Osteoblast (primary cell): ENCODE results near the gene SLC34A1. TPM values are rescaled to one million over a fixed set of nuclear protein-coding genes. Genes with fewer than 3 reads are reported as not detected.

Experiments
- DNase-seq: peaks from one replicate; pipeline ENCODE4 v3.0.0; 2011; ENCODE audit warnings: low spot score, mixed read lengths; ENCODE audit not compliant: insufficient read length; ENCODE audit errors: missing footprints
- H2AFZ ChIP-seq: 2 replicates; pipeline ENCODE4 v1.6.0; 2011; ENCODE audit warnings: mild to moderate bottlenecking, low read length
- H3K27ac ChIP-seq: 2 replicates; pipeline ENCODE4 v1.5.1; 2011; ENCODE audit warnings: mild to moderate bottlenecking, low read depth, low read length, moderate library complexity
- H3K27me3 ChIP-seq: 2 replicates; pipeline ENCODE4 v1.6.0; 2012; ENCODE audit warnings: mild to moderate bottlenecking, control low read depth, inconsistent platforms, low read length, moderate library complexity; ENCODE audit not compliant: insufficient read depth
- H3K36me3 ChIP-seq: 2 replicates; pipeline ENCODE4 v1.5.1; 2011; ENCODE audit warnings: mild to moderate bottlenecking, low read length, control low read depth, moderate library complexity; ENCODE audit not compliant: insufficient read depth
- H3K4me1 ChIP-seq: 2 replicates; pipeline ENCODE4 v1.5.1; 2011; ENCODE audit warnings: mild to moderate bottlenecking, low read length, control low read depth, moderate library complexity; ENCODE audit not compliant: insufficient read depth
- H3K4me2 ChIP-seq: 2 replicates; pipeline ENCODE4 v1.6.0; 2011; ENCODE audit warnings: mild to moderate bottlenecking, low read length; ENCODE audit not compliant: insufficient read depth
- H3K4me3 ChIP-seq: fragments of 200-600 bp; sonication (generic); 3 replicates; pipeline ENCODE4 v1.5.1; 2012; ENCODE audit warnings: mild to moderate bottlenecking, low read length, inconsistent platforms; ENCODE audit not compliant: insufficient read depth
- H3K79me2 ChIP-seq: 2 replicates; pipeline ENCODE4 v1.6.0; 2012; ENCODE audit warnings: mild to moderate bottlenecking, low read length, control low read depth, inconsistent platforms; ENCODE audit not compliant: insufficient read depth
- H3K9me3 ChIP-seq: 2 replicates; pipeline ENCODE4 v1.5.1; 2011; ENCODE audit warnings: low read depth, low read length, control low read depth
- H4K20me1 ChIP-seq: 2 replicates; pipeline ENCODE4 v1.6.0; 2012; ENCODE audit warnings: mild to moderate bottlenecking, low read length, control low read depth; ENCODE audit not compliant: insufficient read depth
- CTCF ChIP-seq: IDR thresholded peaks from 2 replicates; pipeline ENCODE4 v1.5.1; 2011; ENCODE audit warnings: mild to moderate bottlenecking, low read depth, low read length, moderate library complexity; ENCODE audit errors: extremely low read depth
- total RNA-seq: library from RNA; depleted of rRNA; stranded (reverse); fragments of >200 nt; gene quantifications from 2 replicates; pipeline ENCODE4 v1.2.3, GENCODE V29; 2012

The SLC34A1 gene
- total RNA-seq, 1 donor = not detected

- Histone ChIP-seq H3K9me3 (no peaks in the 10 kb centered on the region), H4K20me1 (no peaks in the 10 kb centered on the region), H2AFZ (no peak overlapping the region), H3K4me2 (no peak overlapping the region), H3K36me3 (peaks cover 3% of the 10 kb centered on the region), H3K79me2 (peaks cover 32% of the 10 kb centered on the region), H3K27ac (no peak overlapping the region), H3K27me3 (peaks cover 3% of the 10 kb centered on the region), H3K4me1 (peaks cover 22% of the 10 kb centered on the region), H3K4me3 (no peak overlapping the region)
- peak; percentile 73 for DNase-seq
- TF ChIP-seq CTCF = no peak
Observed at GRCh38 chr5:177353093-177353492, 31.1 kb upstream of the SLC34A1 start.

- H3K4me1 ChIP-seq = peaks cover 23% of the 10 kb centered on the region
- no peak overlapping the region for H3K4me3 ChIP-seq
- no peaks in the 10 kb centered on the region for H3K36me3 ChIP-seq
- H3K4me2 ChIP-seq = no peak overlapping the region
- H3K27me3 ChIP-seq = peaks cover 10% of the 10 kb centered on the region
- H2AFZ ChIP-seq = no peak overlapping the region
- DNase-seq = no peak
- H3K79me2 ChIP-seq = peaks cover 21% of the 10 kb centered on the region
- TF ChIP-seq CTCF = no peak
- no peaks in the 10 kb centered on the region for H3K9me3 ChIP-seq
- no peaks in the 10 kb centered on the region for H4K20me1 ChIP-seq
- no peak overlapping the region for H3K27ac ChIP-seq
Observed at GRCh38 chr5:177354256-177354655, 30.0 kb upstream of the SLC34A1 start.

GRCh38 chr5:177354711-177355110 lies 29.5 kb upstream of the SLC34A1 start:
- no peaks in the 10 kb centered on the region for H4K20me1 ChIP-seq
- peaks cover 10% of the 10 kb centered on the region for H3K27me3 ChIP-seq
- peaks cover 22% of the 10 kb centered on the region for H3K4me1 ChIP-seq
- no peak overlapping the region for H3K27ac ChIP-seq
- peak; percentile 86 for DNase-seq
- no peak overlapping the region for H3K4me2 ChIP-seq
- H3K79me2 ChIP-seq = peaks cover 17% of the 10 kb centered on the region
- no peak overlapping the region for H3K4me3 ChIP-seq
- TF ChIP-seq CTCF = no peak
- no peak overlapping the region for H2AFZ ChIP-seq
- no peaks in the 10 kb centered on the region for H3K36me3 ChIP-seq
- no peaks in the 10 kb centered on the region for H3K9me3 ChIP-seq

GRCh38 chr5:177355162-177355867 lies 28.9 kb upstream of the SLC34A1 start:
- Histone ChIP-seq H3K4me2 (no peak overlapping the region), H3K27ac (no peak overlapping the region)
- TF ChIP-seq CTCF = no peak

More at GRCh38 chr5:177355162-177355867, 28.9 kb upstream of the SLC34A1 start:
- H3K4me1 ChIP-seq = peaks cover 16% of the 10 kb centered on the region
- no peaks in the 10 kb centered on the region for H3K9me3 ChIP-seq
- H4K20me1 ChIP-seq = no peaks in the 10 kb centered on the region
- no peak overlapping the region for H2AFZ ChIP-seq
- H3K36me3 ChIP-seq = no peaks in the 10 kb centered on the region
- no peak overlapping the region for H3K4me3 ChIP-seq
- peaks cover 11% of the 10 kb centered on the region for H3K79me2 ChIP-seq
- DNase-seq = no peak
- H3K27me3 ChIP-seq = peaks cover 10% of the 10 kb centered on the region
